IMR-90 (cell line): ENCODE data around the gene FAM53B.

Experiments used
- BHLHE40 ChIP-seq: fragments of 150-350 bp; IDR thresholded peaks from 2 replicates; pipeline ENCODE4 v1.6.1; 2016; ENCODE audit warnings: mild to moderate bottlenecking, low read depth, low read length
- CHD1 ChIP-seq: IDR thresholded peaks from 2 replicates; pipeline ENCODE4 v1.6.1; 2012; ENCODE audit warnings: low read depth, low read length, improper control_type of control experiment
- CTCF ChIP-seq: conservative IDR thresholded peaks from 2 replicates; pipeline ENCODE4 v1.5.1; 2012; ENCODE audit warnings: mild to moderate bottlenecking, low read depth, low read length, improper control_type of control experiment
- MAFK ChIP-seq: IDR thresholded peaks from 2 replicates; pipeline ENCODE4 v1.6.1; 2012; ENCODE audit warnings: low read depth, low read length, improper control_type of control experiment
- MXI1 ChIP-seq: IDR thresholded peaks from 2 replicates; pipeline ENCODE4 v1.6.1; 2012; ENCODE audit warnings: low read depth, mild to moderate bottlenecking, low read length, moderate library complexity, borderline replicate concordance
- POLR2A ChIP-seq: IDR thresholded peaks from 2 replicates; pipeline ENCODE4 v1.6.1; 2012; ENCODE audit warnings: mild to moderate bottlenecking, low read depth, low read length
- RCOR1 ChIP-seq: IDR thresholded peaks from 2 replicates; pipeline ENCODE4 v1.6.1; 2012; ENCODE audit warnings: mild to moderate bottlenecking, low read length, improper control_type of control experiment; ENCODE audit not compliant: insufficient replicate concordance
- RFX5 ChIP-seq: IDR thresholded peaks from 2 replicates; pipeline ENCODE4 v1.8.0; 2012; ENCODE audit warnings: low read depth, mild to moderate bottlenecking, low read length, moderate library complexity
- USF2 ChIP-seq: fragments of 150-350 bp; IDR thresholded peaks from 2 replicates; pipeline ENCODE4 v1.6.1; 2017; ENCODE audit warnings: mild to moderate bottlenecking, antibody characterized with exemption, low read length, low read depth

- TF ChIP-seq CHD1, result no peak
- no peak for TF ChIP-seq RCOR1
- TF ChIP-seq MAFK, result no peak
- TF ChIP-seq POLR2A, result no peak
- no peak for TF ChIP-seq CTCF
- TF ChIP-seq MXI1, result no peak
- no peak for TF ChIP-seq BHLHE40
- TF ChIP-seq USF2, result no peak
- TF ChIP-seq RFX5, result no peak
Observed at GRCh38 chr10:124605001-124605370, 139.2 kb downstream of the FAM53B start.
